HG03139 (cell line): ENCODE data around the gene PRDM11.

Experiments
- ATAC-seq: cut with Tn5 transposase; IDR thresholded peaks from one replicate; pipeline ENCODE4 v1.9.1; 2021; ENCODE audit not compliant: unreplicated experiment

The PRDM11 gene

GRCh38 chr11:45173064-45173463 is 26.6 kb downstream of the PRDM11 start:
- ATAC-seq = no peak

- no peak for ATAC-seq
Measured at GRCh38 chr11:45174168-45174835, 27.9 kb downstream of the PRDM11 start.

GRCh38 chr11:45174963-45175362 is 28.5 kb downstream of the PRDM11 start:
- no peak for ATAC-seq

GRCh38 chr11:45176996-45177395 is 30.6 kb downstream of the PRDM11 start:
- no peak for ATAC-seq

GRCh38 chr11:45178223-45178622 is 31.8 kb downstream of the PRDM11 start:
- no peak for ATAC-seq

GRCh38 chr11:45178890-45179671 is 32.6 kb downstream of the PRDM11 start:
- no peak for ATAC-seq

GRCh38 chr11:45179686-45180178 is 33.3 kb downstream of the PRDM11 start:
- ATAC-seq = no peak

- ATAC-seq = no peak
Measured at GRCh38 chr11:45180179-45180847, 33.9 kb downstream of the PRDM11 start.

- ATAC-seq = no peak
Measured at GRCh38 chr11:45180848-45181192, 34.4 kb downstream of the PRDM11 start.

GRCh38 chr11:45181193-45181888 is 34.9 kb downstream of the PRDM11 start:
- ATAC-seq = no peak

- no peak for ATAC-seq
Measured at GRCh38 chr11:45181889-45182550, 35.6 kb downstream of the PRDM11 start.

GRCh38 chr11:45182902-45183301 is 36.5 kb downstream of the PRDM11 start:
- ATAC-seq = no peak

GRCh38 chr11:45184640-45185039 is 38.2 kb downstream of the PRDM11 start:
- no peak for ATAC-seq

- no peak for ATAC-seq
Measured at GRCh38 chr11:45185228-45185729, 38.8 kb downstream of the PRDM11 start.

- no peak for ATAC-seq
Measured at GRCh38 chr11:45187375-45187774, 40.9 kb downstream of the PRDM11 start.

GRCh38 chr11:45188127-45188526 is 41.7 kb downstream of the PRDM11 start:
- ATAC-seq = no peak

GRCh38 chr11:45189230-45189629 is 42.8 kb downstream of the PRDM11 start:
- ATAC-seq = no peak

- no peak for ATAC-seq
Measured at GRCh38 chr11:45193695-45194094, 47.3 kb downstream of the PRDM11 start.

GRCh38 chr11:45204761-45205160 is 58.3 kb downstream of the PRDM11 start:
- no peak for ATAC-seq

GRCh38 chr11:45205978-45206377 is 59.5 kb downstream of the PRDM11 start:
- no peak for ATAC-seq

- ATAC-seq = no peak
Measured at GRCh38 chr11:45208135-45208534, 61.7 kb downstream of the PRDM11 start.
